Skeletal muscle cell (primary cell): Measurements from ENCODE around the gene C2orf74.
A peak's percentile ranks its signal among the peaks of the same experiment; 100 is the strongest.
"Not testable (repeated sequence)": the region's sequence is repeated elsewhere in the genome, so short reads cannot be mapped to it uniquely, and the experiment has no call there.

Experiments
- DNase-seq: peaks from one replicate; pipeline ENCODE4 v3.0.0-alpha.2; 2010; ENCODE audit warnings: low read depth
- H3K4me3 ChIP-seq: 2 replicates; pipeline ENCODE4 v1.5.1; 2011; ENCODE audit warnings: low read depth, mild to moderate bottlenecking, control low read depth, low read length, moderate library complexity

Gene C2orf74

DNA sequence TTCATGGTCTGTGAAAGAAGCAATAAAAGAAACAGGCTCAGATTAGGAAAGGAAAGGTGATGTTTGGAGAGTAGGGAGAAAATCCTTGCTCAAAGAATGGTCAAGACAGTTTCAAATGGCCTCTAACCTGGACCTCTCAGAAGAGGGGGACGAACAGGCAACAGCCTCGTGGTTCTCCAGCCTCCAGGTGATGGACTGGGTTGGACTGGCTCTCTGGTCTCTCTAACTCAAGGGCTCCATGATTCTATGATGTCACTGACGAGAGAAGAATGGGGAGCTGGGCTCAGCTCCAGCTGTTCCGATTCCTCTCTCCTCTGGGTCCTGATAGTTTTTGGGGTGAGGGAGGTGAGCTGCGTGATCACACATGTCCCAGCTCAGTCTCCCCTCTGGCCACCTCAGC is at the start of gene C2orf74:
C2orf74 (plus strand) TSS at position 301 of the 400 bp plus-strand sequence. CDS start 327 bp downstream, outside the sequence.
- no peak for DNase-seq
- H3K4me3 ChIP-seq, result no peak within 1 kb of the TSS

DNA sequence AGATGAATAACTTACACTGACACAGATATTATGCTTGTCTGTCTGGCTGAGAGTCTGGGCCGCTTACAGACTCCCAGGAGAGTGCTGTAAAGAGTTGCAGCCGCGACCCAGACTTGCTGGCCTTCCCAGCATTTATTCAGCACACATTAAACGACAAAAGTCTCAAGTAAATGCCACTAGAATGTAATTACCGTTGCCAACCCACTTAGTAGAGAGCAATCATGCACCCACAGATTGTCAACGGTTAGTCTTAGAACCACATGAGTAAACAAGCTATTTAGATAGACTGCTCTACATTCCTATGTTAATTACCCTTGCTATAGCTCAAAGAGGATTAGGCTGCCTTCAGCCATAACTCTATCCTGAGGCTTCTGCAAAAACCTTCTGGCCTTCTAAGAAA is 47.8 kb upstream of the C2orf74 start:
- DNase-seq, result no peak
- H3K4me3 ChIP-seq, result no peak overlapping the region

DNA sequence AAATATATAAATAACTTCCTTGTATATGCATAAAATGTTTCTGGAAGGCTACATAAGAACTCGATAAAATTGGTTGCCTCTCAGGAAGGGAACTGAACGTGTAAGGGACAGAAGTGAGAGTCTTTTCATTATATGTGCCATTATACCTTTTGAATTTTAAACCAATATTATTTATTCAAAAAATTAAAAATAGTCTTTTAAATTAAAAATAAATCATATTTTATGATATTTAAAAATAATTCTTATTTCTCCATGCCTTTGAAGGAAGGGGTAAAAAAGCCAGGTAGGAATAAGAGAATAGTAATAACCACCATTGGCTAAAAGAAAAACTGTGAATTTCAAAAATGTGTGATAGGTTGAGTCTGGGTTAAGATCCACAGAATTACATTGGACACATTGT is 45.7 kb upstream of the C2orf74 start:
- no peak overlapping the region for H3K4me3 ChIP-seq
- no peak for DNase-seq

DNA sequence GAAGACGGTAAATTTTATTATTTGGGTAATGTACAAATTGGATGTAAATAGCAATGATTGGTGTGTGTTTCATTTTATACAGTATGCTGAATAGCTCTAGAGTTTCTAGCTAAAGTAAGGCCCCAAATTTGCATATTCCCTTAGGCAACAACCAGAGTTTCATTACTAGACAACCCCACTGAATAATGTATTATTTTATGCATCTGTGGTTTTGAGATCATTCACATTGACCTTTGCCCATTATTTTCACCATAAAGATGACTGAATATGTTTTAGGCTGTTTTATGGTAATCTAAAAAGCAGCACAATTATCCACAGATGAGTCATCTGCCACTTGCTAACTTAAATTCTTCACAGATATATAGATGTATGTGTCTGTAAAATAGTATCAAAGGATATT is 44.5 kb upstream of the C2orf74 start:
- H3K4me3 ChIP-seq, result no peak overlapping the region
- DNase-seq, result no peak

DNA sequence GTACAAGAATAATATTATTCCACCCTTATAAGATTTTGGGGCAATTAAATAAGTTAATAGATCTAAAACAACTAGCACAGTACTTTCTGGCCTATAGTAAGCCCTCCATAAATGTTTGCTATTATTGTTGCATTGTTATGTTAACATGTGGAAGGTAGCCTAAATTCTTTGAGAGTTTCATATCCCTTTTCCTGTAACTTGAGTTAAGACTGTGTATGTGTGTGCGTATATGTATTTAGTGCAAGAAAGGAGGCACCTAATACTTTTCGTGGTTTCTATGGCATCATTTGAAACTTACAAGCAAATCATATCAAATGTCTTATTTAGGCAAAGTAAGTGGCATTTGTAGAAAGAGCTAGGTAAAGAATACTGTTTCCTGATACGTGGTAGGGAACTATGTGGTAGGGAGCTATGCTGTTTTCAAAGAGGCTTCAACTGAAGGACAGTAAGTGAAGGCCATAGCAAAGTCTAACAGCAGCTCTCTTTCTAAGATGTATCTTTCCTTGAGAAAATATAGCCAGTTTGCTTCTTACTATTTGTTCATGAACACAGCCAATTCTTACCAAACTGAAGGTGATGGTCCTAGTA is 36.8 kb upstream of the C2orf74 start:
- H3K4me3 ChIP-seq, result no peak overlapping the region
- DNase-seq, result no peak

DNA sequence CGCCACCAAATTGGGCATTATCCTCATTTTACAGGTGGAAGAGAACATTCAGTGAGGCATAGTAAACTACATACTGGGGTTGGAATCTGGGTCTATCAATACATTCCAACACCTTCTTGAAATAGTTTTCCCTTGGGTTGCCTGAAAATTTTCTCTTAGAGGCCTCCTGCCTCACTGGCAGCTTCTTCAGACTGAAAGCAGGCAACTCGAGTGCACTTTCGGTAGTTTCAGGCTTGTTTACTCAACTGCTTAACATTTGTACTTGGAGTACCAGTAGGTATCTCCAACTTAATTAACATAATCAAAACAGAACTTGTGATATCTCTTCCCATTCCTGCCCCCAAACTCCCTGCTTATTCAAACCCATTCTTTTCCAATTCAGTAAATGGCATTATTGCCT is 36.2 kb upstream of the C2orf74 start:
- H3K4me3 ChIP-seq, result no peak overlapping the region
- no peak for DNase-seq

DNA sequence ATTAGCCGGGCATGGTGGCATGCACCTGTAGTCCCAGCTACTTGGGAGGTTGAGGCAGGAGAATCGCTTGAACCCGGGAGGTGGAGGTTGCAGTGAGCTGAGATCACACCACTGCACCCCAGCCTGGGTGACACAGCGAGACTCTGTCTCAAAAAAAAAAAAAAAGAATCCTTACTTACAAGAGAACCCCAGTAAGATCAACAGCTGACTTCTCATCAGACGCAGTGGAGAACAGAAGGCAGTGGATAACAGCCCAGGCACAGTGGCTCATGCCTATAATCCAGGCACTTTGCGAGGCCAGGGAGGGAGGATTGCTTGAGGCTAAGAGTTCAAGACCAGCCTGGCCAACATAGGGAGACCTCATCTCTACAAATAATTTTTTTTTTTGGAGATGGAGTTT is 33.9 kb upstream of the C2orf74 start:
- DNase-seq, H3K4me3 ChIP-seq: not testable (repeated sequence)

DNA sequence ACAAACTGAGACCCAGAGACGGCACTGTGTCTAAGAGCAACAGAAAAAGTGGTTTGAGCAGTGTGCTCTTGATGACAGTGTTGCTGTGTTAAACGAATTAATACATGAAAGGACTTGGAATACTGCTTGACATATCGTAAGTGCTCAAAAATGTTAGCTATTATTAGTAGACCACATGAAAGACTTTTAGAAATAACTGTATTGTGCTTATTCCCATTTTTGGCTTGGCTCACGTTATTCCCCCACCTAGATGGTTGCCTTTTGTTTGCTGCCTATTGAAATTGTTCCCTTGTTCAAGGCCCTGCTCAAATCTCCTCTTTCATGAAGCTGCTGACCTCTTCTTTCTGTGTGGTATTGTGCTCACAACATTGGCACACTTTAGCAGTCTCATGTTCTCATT is 27.8 kb upstream of the C2orf74 start:
- no peak for DNase-seq
- H3K4me3 ChIP-seq, result no peak overlapping the region

DNA sequence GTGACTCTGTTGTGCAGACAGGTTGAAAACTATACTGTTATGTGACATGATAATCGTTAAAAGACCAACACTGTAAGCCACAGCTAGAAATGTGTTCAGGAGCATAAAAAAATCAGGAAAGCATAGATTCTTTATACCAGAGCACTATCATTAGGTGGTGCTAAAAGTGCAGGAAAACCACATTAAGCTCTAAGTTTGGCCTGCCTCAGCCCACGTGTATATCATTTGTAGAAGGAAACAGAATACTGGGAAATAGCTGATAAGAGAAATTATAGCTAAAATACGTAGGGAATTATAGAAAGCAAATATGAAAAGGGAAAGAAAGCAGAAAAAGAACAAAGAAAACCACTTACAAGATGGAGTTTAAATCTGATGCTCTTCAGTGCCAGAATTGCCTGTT is 26.5 kb upstream of the C2orf74 start:
- H3K4me3 ChIP-seq, result no peak overlapping the region
- no peak for DNase-seq

DNA sequence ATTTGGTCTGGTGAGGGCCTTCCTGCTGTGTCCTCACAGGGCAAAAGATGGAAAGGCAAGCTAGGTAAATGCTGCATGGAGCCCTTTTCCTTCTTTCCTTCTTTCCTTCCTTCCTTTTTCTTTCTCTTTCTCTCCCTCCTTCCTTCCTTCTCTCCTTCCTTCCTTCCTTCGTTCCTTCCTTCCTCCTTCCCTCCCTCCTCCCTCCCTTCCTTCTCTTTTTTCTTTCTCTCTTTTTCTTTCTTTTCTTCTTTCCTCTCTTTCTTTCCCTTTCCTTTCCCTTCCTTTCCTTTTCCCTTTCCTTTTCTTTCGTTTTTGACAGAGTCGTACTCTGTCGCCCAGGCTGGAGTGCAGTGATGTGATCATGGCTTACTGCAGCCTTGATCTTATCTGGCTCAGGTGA is 23.1 kb upstream of the C2orf74 start:
- DNase-seq, result no peak
- no peak overlapping the region for H3K4me3 ChIP-seq

DNA sequence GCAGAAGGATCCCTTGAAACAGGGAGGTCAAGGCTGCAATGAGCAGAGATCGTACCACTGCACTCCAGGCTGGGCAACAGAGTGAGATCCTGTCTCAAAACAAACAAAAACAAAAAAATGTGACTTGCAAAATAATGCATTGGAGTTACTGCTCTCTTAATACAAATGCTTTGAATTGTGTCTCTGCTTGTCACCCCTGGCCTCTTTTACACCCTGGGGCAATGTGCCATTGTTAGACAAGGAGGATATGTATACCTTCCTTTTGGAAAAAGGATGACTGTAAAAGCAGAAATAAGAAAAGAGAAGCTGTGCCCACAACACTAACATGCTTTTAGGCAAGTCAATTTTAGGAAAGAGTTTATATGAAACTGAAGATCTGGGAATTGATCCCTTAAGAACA is 20.8 kb upstream of the C2orf74 start:
- DNase-seq, result no peak
- H3K4me3 ChIP-seq, result no peak overlapping the region

DNA sequence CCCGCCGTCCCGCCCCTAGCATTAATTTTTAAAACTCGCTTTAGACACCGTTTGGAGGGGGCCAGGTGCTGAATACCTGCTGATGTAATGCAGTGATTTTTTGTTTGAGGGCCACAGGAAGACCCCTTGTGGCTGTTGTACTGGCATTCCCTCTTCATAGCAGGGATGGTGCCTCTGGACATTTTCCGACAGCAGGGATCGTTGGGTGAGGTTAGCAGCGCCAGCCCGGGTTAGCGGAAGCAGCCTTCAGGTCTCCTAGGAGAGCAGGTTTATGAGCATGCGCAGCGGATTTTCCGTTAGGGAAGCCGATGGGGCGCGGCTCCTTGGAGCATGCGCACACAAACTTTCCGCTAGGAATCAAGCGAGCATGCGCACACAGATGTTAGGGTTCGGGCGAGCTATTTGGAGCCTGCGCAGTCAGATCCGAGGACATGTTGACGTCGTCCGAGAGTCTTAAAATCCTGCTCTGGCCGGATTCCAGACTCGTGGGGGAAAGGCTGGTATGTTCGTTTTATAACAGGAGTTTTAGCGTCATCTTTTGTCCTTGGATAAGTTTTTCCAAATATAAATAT is 17.2 kb upstream of the C2orf74 start:
- peak overlapping the region; percentile 64 for H3K4me3 ChIP-seq
- peak; percentile 87 for DNase-seq

DNA sequence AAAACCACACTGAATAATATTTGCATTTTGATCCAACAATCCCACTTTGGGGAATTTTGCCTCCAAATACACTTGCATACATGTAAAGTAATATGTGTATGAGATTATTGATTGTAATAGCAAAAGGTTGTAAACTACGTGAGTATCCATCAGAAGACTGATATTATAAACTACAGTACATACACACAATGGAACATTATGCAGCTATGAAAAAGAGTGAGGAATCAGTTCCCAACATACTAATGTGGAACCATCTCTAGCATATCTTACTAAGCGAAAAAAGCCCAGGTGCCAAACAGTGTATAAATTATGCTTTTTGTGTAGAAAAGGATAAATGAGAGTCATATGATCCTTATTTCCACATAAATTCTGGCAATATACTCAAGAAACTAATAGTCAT is 16.0 kb upstream of the C2orf74 start:
- no peak overlapping the region for H3K4me3 ChIP-seq

DNA sequence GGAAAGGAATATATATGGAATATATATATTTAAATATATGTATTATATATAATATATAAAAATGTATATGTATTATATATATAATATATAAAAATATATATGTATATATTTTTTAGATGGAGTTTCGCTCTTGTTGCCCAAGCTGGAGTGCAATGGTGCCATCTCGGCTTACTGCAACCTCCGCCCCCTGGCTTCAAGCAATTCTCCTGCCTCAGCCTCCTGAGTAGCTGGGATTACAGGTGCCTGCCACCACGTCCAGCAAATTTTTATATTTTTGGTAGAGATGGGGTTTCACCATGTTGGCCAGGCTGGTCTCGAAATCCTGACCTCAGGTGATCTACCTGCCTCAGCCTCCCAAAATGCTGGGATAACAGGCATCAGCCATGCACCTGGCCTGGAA is 13.9 kb upstream of the C2orf74 start:
- not testable (repeated sequence) for H3K4me3 ChIP-seq, DNase-seq

More for the DNA sequence above, 16.0 kb upstream of the C2orf74 start:
- no peak for DNase-seq

DNA sequence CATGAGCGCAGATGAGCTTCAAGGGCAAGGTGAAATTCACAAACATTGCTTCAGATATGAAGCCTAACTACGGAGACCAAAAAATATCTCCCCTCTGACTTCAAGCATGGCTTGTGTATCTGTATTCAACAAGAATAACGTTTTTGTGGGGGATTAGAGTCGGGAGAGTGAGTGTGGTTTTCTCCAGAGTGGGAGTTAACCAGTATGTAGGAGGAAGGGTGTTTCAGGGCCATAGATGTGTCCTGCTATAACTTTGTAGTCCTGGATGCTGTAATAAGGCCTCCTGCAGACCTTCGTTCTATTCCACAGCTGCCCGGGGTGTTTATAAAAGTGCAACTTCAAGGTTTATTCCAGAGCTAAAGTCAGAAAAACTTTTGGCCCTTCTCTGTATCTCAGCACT is 12.9 kb upstream of the C2orf74 start:
- DNase-seq, result no peak

DNA sequence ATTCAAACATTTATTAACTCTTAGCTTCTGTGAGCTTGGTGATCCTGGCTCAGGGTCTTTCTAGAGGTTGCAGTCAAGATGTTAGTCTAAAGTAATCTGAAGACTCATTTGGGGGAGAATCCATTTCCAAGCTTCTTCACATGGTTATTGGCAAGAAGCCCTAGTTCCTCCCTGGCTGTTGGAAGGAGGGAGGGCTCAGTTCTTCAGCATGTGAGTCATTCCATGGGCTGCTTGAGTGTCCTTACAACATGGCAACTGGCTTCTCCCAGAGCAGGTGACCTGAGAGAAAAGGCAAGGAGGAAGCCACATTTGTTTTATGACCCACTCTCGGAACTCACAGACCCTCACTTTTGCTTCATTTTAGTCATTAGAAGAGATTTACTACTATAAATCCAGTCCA is 10.6 kb upstream of the C2orf74 start:
- no peak for DNase-seq
- H3K4me3 ChIP-seq, result no peak overlapping the region

More for the DNA sequence above, 12.9 kb upstream of the C2orf74 start:
- no peak overlapping the region for H3K4me3 ChIP-seq

DNA sequence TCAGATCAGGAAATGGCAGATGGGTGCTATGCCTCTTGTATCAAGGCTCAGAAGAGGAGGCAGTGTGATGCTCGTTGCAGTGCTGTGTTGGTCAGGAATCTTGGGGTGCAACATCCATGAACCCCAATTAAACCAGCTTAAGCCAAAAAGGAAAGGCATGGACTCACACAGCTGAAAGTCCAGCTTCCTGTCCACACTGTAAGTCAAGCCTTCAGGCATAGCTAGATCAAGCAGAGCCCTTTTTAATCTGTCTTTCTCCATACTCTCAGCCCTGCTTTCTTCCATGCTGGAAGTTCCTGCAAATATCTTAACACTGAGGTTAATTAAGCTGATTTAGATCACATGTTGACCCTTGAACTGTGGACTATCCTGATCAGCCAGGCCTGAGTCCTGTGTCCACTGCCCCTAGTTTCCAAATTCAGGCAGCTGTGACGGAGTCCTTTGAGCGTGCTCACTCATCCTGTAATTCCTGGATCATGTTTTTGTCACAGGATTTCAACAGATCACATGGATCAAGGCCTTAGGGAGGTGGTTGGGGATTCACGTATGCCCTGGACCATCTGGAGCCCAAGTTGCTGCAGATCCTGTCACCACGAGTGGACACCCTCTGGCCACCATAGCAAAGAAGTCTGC is 4.5 kb upstream of the C2orf74 start:
- H3K4me3 ChIP-seq, result no peak overlapping the region
- no peak for DNase-seq

DNA sequence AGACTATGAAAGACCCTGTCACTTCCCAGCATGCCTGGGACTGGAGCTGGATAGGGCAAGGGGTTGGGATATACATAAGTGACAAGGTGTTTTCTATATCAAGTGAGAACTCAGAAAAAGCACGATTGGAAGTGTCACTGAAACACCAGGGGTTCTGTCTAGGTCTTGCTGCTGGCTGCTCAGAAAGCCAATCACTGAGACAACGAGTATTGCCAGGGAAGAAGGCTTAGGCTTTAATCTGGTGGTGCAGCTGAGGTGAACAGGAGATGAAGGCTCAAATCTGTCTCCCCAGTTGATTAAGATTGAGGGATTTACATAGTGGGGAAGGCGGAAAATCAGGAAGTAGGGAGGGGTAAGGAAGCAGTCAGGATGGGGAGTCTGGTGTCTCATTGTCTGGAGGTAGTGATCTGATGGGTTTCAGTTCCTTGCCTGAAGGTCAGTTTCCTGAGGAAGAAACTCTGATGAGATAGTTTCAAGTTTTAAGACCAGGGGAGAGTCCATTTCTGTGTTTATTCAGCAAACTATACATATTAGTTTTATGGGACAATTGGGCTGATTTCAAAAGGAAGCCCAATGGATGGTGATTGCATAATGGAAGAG is 3.5 kb upstream of the C2orf74 start:
- no peak for DNase-seq
- no peak overlapping the region for H3K4me3 ChIP-seq

DNA sequence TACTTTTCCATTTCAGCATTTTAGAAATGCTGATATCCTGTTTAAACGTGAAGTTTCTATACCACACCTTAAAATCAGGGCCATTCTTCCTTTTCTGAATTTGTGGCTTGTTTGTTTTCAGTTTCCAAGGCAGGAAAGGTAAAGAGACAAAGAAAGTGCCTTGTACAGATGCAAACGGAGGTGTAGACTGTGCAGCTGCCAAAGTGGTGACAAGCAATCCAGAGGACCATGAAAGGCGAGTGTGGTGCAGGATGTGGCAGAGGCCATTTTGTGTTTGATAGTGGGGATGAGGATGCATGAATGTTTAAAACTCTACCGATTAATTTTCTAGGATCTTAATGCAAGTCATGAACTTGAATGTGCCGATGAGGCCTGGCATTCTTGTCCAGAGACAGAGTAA is 733 bp downstream of the C2orf74 start:
- DNase-seq, result no peak
- H3K4me3 ChIP-seq, result no peak overlapping the region

DNA sequence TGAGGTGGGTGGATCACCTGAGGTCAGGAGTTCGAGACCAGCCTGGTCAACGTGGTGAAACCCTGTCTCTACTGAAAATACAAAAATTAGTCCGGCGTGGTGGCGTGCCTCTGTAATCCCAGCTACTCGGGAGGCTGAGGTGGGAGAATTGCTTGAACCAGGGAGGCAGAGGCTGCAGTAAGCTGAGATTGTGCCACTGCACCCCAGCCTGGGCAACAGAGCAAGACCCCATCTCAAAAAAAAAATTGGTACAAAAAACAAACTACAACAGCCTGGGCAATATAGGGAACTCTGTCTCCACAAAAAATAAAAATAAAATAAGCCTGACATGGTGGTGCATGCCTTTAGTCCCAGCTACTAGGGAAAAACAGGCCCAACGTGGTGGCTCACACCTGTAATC is 3.1 kb downstream of the C2orf74 start:
- not testable (repeated sequence) for DNase-seq, H3K4me3 ChIP-seq

DNA sequence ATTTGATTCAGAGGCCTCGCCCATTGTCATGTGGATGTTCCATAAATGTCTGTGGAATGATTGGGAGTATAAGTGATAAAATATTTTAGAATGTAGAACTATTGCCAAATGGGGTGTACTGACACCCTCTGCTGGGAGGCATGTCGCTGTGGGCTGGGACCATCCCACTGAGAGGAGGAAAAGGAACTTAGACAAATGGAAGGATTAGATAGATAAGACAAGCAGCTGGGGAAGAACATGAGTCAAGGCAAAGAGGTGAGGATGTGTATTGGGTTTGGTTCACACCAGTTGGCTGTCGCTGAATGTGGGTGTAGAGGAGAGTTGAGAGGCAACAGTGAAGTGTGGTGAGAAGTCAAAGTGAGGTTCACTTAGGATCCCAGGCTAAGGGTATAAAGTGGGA is 4.0 kb downstream of the C2orf74 start:
- no peak for DNase-seq
- no peak overlapping the region for H3K4me3 ChIP-seq
